Brain microvascular endothelial cell (primary cell): ENCODE measurements around the gene NDUFS5.
"Not testable (repeated sequence)": the region's sequence is repeated elsewhere in the genome, so short reads cannot be mapped to it uniquely, and the experiment has no call there.

ENCODE experiments used
- DNase-seq: peaks from one replicate; pipeline ENCODE4 v3.0.0-alpha.2; 2020
- H3K27ac ChIP-seq: fragments of 250-450 bp; sonication (Bioruptor Pico); 2 replicates; pipeline ENCODE4 v1.5.1; 2020; ENCODE audit warnings: mild to moderate bottlenecking, moderate library complexity
- H3K27me3 ChIP-seq: fragments of 250-450 bp; sonication (Bioruptor Pico); replicated peaks from 2 replicates; pipeline ENCODE4 v1.5.1; 2020; ENCODE audit warnings: mild to moderate bottlenecking
- H3K36me3 ChIP-seq: fragments of 250-450 bp; sonication (Bioruptor Pico); replicated peaks from 2 replicates; pipeline ENCODE4 v1.5.1; 2020; ENCODE audit warnings: mild to moderate bottlenecking
- H3K4me3 ChIP-seq: 2 replicates; pipeline ENCODE4 v1.5.1; 2011; ENCODE audit warnings: low read depth, mild to moderate bottlenecking, control low read depth, low read length, moderate library complexity
- CTCF ChIP-seq: IDR thresholded peaks from 2 replicates; pipeline ENCODE4 v1.5.1; 2011; ENCODE audit warnings: low read depth, mild to moderate bottlenecking, moderate library complexity, low read length, control low read depth, inconsistent platforms; ENCODE audit errors: missing control alignments
- in situ Hi-C: cut with HindIII; loops from 2 replicates; pipeline ENCODE4 v1.10.0; 2017; ENCODE audit warnings: low sequenced_read_pairs, low pct_ligation_motif_present

NDUFS5 gene

GRCh38 chr1:39001516-39002421 is 24.4 kb upstream of the NDUFS5 start:
- Histone ChIP-seq H3K27me3 (no peaks in the 10 kb centered on the region), H3K4me3 (no peak overlapping the region), H3K36me3 (peaks cover 79% of the 10 kb centered on the region), H3K27ac (no peak overlapping the region)
- in situ Hi-C loops = no loop called here
- no peak for DNase-seq
- no peak for TF ChIP-seq CTCF

- no peak for TF ChIP-seq CTCF
- H3K36me3 ChIP-seq = peaks cover 86% of the 10 kb centered on the region
Observed at GRCh38 chr1:39003281-39003680, 22.9 kb upstream of the NDUFS5 start.

GRCh38 chr1:39003794-39004193 is 22.4 kb upstream of the NDUFS5 start:
- Histone ChIP-seq H3K27ac (peak overlapping the region; percentile 42), H3K36me3 (peaks cover 86% of the 10 kb centered on the region), H3K27me3 (no peaks in the 10 kb centered on the region), H3K4me3 (no peak overlapping the region)
- in situ Hi-C loops = no loop called here
- TF ChIP-seq CTCF = no peak
- no peak for DNase-seq

More at GRCh38 chr1:39003281-39003680, 22.9 kb upstream of the NDUFS5 start:
- DNase-seq = no peak
- in situ Hi-C loops = no loop called here
- Histone ChIP-seq H3K27ac (peak overlapping the region; percentile 42), H3K4me3 (no peak overlapping the region), H3K27me3 (no peaks in the 10 kb centered on the region)

GRCh38 chr1:39006287-39006686 is 19.9 kb upstream of the NDUFS5 start:
- no peak for DNase-seq
- H3K27me3 ChIP-seq = no peaks in the 10 kb centered on the region
- no peak overlapping the region for H3K4me3 ChIP-seq
- in situ Hi-C loops = no loop called here
- peaks cover 85% of the 10 kb centered on the region for H3K36me3 ChIP-seq
- TF ChIP-seq CTCF = no peak
- H3K27ac ChIP-seq = no peak overlapping the region

- Histone ChIP-seq H3K36me3 (peaks cover 81% of the 10 kb centered on the region), H3K27ac (no peak overlapping the region), H3K27me3 (no peaks in the 10 kb centered on the region), H3K4me3 (no peak overlapping the region)
- DNase-seq = no peak
- in situ Hi-C loops = no loop called here
- no peak for TF ChIP-seq CTCF
Observed at GRCh38 chr1:39006726-39007645, 19.2 kb upstream of the NDUFS5 start.

- in situ Hi-C loops, H3K27me3 ChIP-seq, H3K4me3 ChIP-seq, H3K27ac ChIP-seq, DNase-seq: not testable (repeated sequence)
- H3K36me3 ChIP-seq = peaks cover 17% of the 10 kb centered on the region
Observed at GRCh38 chr1:39014956-39015355, 11.2 kb upstream of the NDUFS5 start.
